Measurements from ENCODE around the gene RNF213.

The RNF213 gene

DNA sequence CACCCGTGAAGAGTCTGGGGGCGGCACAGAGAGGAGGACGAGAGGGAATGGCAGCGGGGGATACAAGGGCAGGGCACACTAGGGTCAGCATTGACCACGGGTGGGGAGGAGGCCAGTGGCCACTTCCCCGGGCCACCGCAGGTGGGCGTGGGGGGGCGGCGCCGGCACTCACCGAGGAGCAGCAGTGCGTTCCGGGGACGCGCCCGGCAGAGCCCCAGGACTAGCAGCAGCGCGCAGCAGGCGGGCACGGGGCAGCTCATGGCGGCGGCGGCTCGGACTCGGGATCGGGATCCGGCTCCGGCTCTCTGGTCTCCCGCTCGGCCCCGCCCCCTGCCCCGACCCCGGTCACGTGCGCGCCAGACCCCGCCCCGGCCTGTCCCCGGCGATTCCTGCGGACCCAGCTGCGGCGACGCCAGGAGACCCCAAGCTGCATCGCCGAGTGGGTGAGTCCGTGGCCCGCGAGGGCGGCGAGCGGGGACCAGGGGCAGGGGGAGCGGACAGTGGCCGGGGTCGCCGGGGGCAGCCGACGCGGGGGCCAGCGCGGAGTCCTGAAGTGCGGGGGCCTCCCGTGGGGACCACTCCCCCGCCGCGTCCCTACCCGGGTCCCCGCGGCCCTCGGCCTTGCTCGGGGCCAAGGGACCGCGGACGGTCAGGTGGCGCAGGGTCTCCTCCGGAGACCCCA lies 40.5 kb upstream of the RNF213 start, which contains the start of the genes SGSH and SLC26A11:
TSS of gene SGSH (minus strand) at position 280 of the 682 bp plus-strand sequence. CDS start at position 260, 20 bp downstream.
TSS of gene SLC26A11 (plus strand) at position 374 of the 682 bp plus-strand sequence. CDS start 1,134 bp downstream, outside the sequence.
- Histone ChIP-seq H3K9ac (ENCODE audit: low read depth, low read length, poor library complexity, severe bottlenecking) (no peak within 1 kb of the TSS), H3F3A (ENCODE audit: low read depth) (no peaks in the 10 kb centered on the region), H3K9me2 (replicated peaks; ENCODE audit: low read depth, low read length) (no peaks in the 10 kb centered on the region), H3K36me3 (ENCODE audit: insufficient read depth, low read length) (no peaks in the 10 kb centered on the region), H3K9me3 (ENCODE audit: insufficient read depth, low read depth, low read length) (no peaks in the 10 kb centered on the region), H3K4me1 (ENCODE audit: insufficient read depth, low read length, poor library complexity, severe bottlenecking) (peaks cover 7% of the 10 kb centered on the region), H4K20me1 (ENCODE audit: insufficient read depth, low read length, poor library complexity, severe bottlenecking) (no peaks in the 10 kb centered on the region), H2AFZ (ENCODE audit: low read length) (no peak within 1 kb of the TSS), H3K79me2 (ENCODE audit: insufficient read depth, low read length) (no peaks in the 10 kb centered on the region), H3K27me3 (ENCODE audit: insufficient read depth, low read length, poor library complexity, severe bottlenecking) (peaks cover 16% of the 10 kb centered on the region), H3K4me2 (ENCODE audit: low read depth, low read length, poor library complexity, severe bottlenecking) (peak within 1 kb of the TSS; percentile 40), H3K4me3 (ENCODE audit: low read length, poor library complexity, severe bottlenecking) (no peak within 1 kb of the TSS)
- TF ChIP-seq, protein P1, sequence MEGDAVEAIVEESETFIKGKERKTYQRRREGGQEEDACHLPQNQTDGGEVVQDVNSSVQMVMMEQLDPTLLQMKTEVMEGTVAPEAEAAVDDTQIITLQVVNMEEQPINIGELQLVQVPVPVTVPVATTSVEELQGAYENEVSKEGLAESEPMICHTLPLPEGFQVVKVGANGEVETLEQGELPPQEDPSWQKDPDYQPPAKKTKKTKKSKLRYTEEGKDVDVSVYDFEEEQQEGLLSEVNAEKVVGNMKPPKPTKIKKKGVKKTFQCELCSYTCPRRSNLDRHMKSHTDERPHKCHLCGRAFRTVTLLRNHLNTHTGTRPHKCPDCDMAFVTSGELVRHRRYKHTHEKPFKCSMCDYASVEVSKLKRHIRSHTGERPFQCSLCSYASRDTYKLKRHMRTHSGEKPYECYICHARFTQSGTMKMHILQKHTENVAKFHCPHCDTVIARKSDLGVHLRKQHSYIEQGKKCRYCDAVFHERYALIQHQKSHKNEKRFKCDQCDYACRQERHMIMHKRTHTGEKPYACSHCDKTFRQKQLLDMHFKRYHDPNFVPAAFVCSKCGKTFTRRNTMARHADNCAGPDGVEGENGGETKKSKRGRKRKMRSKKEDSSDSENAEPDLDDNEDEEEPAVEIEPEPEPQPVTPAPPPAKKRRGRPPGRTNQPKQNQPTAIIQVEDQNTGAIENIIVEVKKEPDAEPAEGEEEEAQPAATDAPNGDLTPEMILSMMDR (conservative IDR thresholded peaks at IDR 0.05; ENCODE audit: low read length) = no peak
- no peak for TF ChIP-seq EZH2phosphoT487 (IDR thresholded peaks at IDR 0.05; ENCODE audit: borderline replicate concordance)

DNA sequence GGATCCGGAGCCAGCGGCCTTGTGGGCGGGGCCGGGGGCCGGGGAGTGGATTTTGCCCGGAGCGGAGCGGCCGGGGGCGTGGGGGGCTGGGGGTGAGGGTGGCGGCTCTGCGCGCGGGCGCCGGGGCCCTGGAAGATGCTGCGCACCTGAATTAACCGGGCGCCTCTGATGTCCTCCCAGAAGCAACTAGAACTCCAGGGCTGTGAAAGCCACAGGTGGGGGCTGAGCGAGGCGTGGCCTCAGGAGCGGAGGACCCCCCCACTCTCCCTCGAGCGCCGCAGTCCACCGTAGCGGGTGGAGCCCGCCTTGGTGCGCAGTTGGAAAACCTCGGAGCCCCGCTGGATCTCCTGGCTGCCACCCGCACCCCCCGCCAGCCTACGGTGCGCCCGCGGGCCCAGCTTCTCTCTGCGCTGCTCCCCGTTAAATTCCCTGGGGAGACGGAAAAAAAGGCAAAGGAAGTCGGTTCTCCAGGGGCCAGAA lies 39.9 kb upstream of the RNF213 start:
- H3K9me2 ChIP-seq (replicated peaks; ENCODE audit: low read depth, low read length) = no peaks in the 10 kb centered on the region
- H3K27me3 ChIP-seq (ENCODE audit: insufficient read depth, low read length, poor library complexity, severe bottlenecking) = peaks cover 16% of the 10 kb centered on the region
- no peak for TF ChIP-seq EZH2phosphoT487 (IDR thresholded peaks at IDR 0.05; ENCODE audit: borderline replicate concordance)
- TF ChIP-seq, protein P1 (conservative IDR thresholded peaks at IDR 0.05; ENCODE audit: low read length) = no peak
- H3K9ac ChIP-seq (ENCODE audit: low read depth, low read length, poor library complexity, severe bottlenecking) = no peak overlapping the region
- peaks cover 7% of the 10 kb centered on the region for H3K4me1 ChIP-seq (ENCODE audit: insufficient read depth, low read length, poor library complexity, severe bottlenecking)
- H4K20me1 ChIP-seq (ENCODE audit: insufficient read depth, low read length, poor library complexity, severe bottlenecking) = no peaks in the 10 kb centered on the region
- no peak overlapping the region for H3K4me2 ChIP-seq (ENCODE audit: low read depth, low read length, poor library complexity, severe bottlenecking)
- no peaks in the 10 kb centered on the region for H3K79me2 ChIP-seq (ENCODE audit: insufficient read depth, low read length)
- H3K9me3 ChIP-seq (ENCODE audit: insufficient read depth, low read depth, low read length) = no peaks in the 10 kb centered on the region
- H2AFZ ChIP-seq (ENCODE audit: low read length) = no peak overlapping the region
- H3F3A ChIP-seq (ENCODE audit: low read depth) = no peaks in the 10 kb centered on the region
- no peak overlapping the region for H3K4me3 ChIP-seq (ENCODE audit: low read length, poor library complexity, severe bottlenecking)
- no peaks in the 10 kb centered on the region for H3K36me3 ChIP-seq (ENCODE audit: insufficient read depth, low read length)

DNA sequence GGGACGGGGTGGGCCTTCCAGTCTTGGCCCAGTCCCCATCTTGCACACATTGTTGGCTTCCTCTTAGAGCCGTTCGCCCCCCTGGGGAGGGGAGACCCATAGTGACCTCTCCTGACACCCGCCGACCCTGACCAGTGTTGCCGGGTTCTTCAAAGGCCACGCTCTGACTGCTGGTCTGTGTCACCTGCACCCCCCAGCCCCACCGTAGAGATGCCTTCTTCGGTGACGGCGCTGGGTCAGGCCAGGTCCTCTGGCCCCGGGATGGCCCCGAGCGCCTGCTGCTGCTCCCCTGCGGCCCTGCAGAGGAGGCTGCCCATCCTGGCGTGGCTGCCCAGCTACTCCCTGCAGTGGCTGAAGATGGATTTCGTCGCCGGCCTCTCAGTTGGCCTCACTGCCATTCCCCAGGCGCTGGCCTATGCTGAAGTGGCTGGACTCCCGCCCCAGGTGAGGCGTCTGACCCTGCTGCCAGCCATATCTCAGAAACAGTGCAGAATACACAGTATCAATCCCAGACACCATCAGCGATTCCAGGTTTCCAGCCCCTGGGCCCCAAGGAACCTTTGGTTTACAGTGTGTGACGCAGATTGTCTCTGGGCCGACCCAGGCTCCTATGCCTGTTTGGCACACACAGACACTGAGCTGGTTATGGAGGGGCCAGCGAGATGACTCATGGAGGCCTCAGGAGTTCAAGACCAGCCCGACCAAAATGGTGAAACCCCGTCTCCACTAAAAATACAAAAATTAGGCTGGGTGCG lies 39.1 kb upstream of the RNF213 start:
- H3K27me3 ChIP-seq (ENCODE audit: insufficient read depth, low read length, poor library complexity, severe bottlenecking) = peaks cover 16% of the 10 kb centered on the region
- H3K4me1 ChIP-seq (ENCODE audit: insufficient read depth, low read length, poor library complexity, severe bottlenecking) = peaks cover 7% of the 10 kb centered on the region
- TF ChIP-seq, protein P1 (conservative IDR thresholded peaks at IDR 0.05; ENCODE audit: low read length) = no peak
- TF ChIP-seq EZH2phosphoT487 (IDR thresholded peaks at IDR 0.05; ENCODE audit: borderline replicate concordance) = no peak
- no peaks in the 10 kb centered on the region for H3K36me3 ChIP-seq (ENCODE audit: insufficient read depth, low read length)
- H3K4me3 ChIP-seq (ENCODE audit: low read length, poor library complexity, severe bottlenecking) = no peak overlapping the region
- no peak overlapping the region for H3K4me2 ChIP-seq (ENCODE audit: low read depth, low read length, poor library complexity, severe bottlenecking)
- no peaks in the 10 kb centered on the region for H3K79me2 ChIP-seq (ENCODE audit: insufficient read depth, low read length)
- no peaks in the 10 kb centered on the region for H3K9me2 ChIP-seq (replicated peaks; ENCODE audit: low read depth, low read length)
- no peaks in the 10 kb centered on the region for H3F3A ChIP-seq (ENCODE audit: low read depth)
- no peaks in the 10 kb centered on the region for H3K9me3 ChIP-seq (ENCODE audit: insufficient read depth, low read depth, low read length)
- no peak overlapping the region for H3K9ac ChIP-seq (ENCODE audit: low read depth, low read length, poor library complexity, severe bottlenecking)
- H4K20me1 ChIP-seq (ENCODE audit: insufficient read depth, low read length, poor library complexity, severe bottlenecking) = no peaks in the 10 kb centered on the region
- H2AFZ ChIP-seq (ENCODE audit: low read length) = no peak overlapping the region
